HL-60/S4 treated with phorbol 12-myristate 13-acetate at 8.2 ng/mL for 4 days and 3 days (cell line): ENCODE results near the gene CEP20.

Experiments used
- in situ Hi-C: fragments of 300-500 bp; cut with MboI; formaldehyde crosslinking; loops from 2 replicates; pipeline ENCODE4 v1.15.0; 2022; ENCODE audit warnings: low sequenced_read_pairs

CEP20 gene

DNA sequence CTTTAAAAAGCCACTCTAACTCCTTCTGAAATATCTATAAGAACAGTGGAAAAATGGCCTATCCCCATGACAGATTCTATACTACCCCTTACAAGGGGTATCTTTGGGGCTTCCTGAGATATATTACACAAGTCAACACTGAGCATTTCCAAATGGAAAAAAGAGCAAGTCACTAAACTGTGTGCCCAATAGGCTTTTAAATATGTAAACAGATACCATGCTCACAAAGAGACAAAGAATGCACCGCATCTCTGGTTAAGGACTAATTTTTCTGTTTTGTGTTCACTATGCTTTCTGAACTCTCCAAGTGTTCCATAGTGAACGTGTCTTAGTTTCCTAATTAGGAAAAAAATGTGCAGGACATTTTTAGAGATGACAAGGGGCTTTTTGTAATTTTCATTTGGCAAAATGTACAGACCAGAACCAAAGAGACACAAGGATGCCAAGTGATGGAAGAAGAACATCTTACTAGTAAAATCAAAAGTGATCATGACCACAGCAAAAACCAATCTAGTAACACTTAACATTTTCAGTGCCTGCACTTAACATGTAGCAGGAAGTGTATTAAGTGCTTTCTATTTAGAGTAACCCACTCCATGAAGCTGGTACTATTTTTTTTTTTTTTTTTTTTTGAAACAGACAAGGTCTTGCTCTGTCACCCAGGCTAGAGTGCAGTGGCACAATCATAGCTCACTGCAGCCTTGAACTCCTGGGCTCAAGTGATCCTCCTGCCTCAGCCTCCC, 53.1 kb downstream of the CEP20 start:
- in situ Hi-C loops = no loop called here

- in situ Hi-C loops = no loop called here
Measured at GRCh38 chr16:15834502-15834901, 53.9 kb downstream of the CEP20 start.

GRCh38 chr16:15833541-15833940, 54.9 kb downstream of the CEP20 start:
- in situ Hi-C loops = no loop called here

DNA sequence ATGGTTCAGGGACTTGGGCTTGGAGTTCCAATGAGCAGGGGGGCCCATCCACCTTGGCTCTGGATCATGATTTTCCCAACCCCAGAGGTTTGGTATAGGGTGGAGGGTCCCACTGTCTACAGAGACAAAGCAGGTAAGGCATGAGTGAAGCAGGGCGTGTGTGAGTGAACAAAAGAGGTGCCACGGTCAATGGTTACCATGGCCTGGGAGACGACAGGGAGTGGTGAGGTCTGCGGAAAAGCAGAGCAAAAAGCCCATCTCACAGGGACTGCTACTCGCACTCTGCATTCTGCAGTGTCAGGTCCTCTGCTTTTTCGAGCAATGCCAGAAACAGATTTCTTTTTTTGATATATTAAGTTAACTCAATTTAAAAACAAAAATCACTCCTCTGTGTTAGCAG, 56.2 kb downstream of the CEP20 start:
- in situ Hi-C loops = no loop called here

- in situ Hi-C loops = no loop called here
Measured at GRCh38 chr16:15830832-15831451, 57.5 kb downstream of the CEP20 start.

GRCh38 chr16:15829460-15829859, 58.9 kb downstream of the CEP20 start:
- in situ Hi-C loops = no loop called here

DNA sequence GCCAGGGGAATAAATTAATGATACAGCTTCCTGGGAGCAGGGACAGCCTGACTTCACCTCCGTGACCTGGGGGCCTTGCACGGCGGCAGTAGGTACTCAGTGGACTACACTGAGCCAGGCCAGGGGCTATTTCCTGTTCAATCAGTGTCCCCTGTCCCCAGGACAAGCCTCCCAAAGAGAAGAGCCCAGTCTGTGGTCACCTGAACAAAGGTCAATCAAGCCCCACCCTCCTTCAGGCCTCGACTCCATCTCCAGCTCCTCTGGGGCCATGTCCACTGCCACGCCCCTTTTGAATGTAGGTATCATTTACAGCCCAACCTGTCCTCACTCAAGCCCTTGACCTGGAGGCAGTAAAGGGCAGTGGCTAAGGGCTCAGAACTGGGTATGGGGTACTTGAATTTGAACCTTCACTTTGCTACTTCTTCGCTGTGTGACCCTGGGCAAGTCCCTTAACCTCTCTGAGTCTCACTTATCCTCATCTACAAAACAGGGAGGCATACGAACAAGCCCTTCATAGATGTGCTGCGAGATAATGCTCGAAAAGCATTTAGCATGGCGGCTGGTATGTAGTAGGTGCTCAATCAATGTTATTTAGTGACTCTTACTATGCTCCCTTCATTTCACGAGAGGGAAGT, 60.6 kb downstream of the CEP20 start:
- in situ Hi-C loops = no loop called here

GRCh38 chr16:15827299-15827698, 61.1 kb downstream of the CEP20 start:
- in situ Hi-C loops = no loop called here

DNA sequence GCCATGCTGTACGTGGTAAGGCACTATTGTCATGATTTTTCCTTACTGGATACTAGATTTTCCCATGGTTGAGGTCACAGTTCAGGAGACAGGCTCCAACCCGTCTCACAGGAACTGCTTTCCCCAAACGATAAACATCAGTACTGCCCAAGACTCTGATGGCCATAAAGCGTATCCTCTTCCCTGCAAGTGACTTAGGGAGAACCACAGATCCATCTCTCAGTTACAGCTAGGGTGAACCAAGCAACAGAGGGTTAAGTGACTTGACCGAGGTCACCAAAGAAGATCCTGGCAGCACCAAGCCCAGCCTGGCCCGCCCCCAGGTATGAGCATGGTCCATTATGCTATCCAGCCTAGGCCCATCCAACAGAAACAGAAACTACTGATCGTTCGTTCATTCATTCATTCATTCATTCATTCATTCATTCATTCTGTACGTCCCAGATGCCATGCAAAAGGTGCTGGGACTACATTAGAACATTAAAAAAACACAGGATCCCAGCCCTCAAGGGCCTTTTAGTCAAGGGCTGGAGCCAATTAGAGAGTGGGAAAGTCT, 62.6 kb downstream of the CEP20 start:
- in situ Hi-C loops = no loop called here

GRCh38 chr16:15822957-15823356, 65.4 kb downstream of the CEP20 start:
- in situ Hi-C loops = no loop called here

- in situ Hi-C loops = no loop called here
Measured at GRCh38 chr16:15820837-15821236, 67.6 kb downstream of the CEP20 start.

DNA sequence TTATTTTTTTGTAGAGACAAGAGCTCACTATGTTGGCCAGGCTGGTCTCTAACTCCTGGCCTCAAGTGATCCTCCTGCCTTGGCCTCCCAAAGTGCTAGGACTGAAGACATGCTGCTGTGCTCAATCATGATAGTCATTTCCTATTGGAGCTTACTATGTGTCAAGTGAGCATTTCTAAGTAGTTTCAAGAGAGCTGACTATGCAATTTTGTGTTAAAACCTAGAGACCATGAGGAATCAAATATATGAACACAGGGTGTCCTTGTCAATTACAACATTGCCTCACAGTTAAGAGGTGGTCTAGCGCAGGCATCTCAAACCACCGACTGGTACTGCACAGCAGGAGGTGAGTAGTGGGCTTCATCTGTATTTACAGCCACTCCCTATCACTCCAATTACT, 69.4 kb downstream of the CEP20 start:
- in situ Hi-C loops = no loop called here

DNA sequence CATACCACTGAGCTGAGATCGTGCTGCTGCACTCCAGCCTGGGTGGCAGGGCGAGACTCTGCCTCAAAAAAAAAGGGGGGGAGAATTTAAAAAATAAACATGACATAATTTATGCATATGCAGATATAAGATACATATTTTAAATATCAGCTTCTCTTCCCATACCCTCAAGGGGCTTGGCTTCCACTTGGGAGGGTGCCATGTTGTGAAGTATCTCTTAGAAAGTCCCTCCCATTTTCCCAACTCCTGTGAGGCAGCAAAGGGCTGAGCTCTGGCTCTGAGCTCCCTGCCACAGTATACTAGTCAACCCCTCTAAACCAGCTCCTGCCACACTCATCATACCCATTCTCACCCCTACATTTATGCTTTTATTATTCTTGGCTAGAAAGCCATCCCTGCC, 71.0 kb downstream of the CEP20 start:
- in situ Hi-C loops = no loop called here

- in situ Hi-C loops = no loop called here
Measured at GRCh38 chr16:15816228-15816627, 72.2 kb downstream of the CEP20 start.
